ENCODE measurements around the gene SLC29A3.
A peak's percentile ranks its signal among the peaks of the same experiment; 100 is the strongest.

The SLC29A3 gene

GRCh38 chr10:71394926-71395562 is 76.0 kb downstream of the SLC29A3 start:
- no peak for DNase-seq

DNA sequence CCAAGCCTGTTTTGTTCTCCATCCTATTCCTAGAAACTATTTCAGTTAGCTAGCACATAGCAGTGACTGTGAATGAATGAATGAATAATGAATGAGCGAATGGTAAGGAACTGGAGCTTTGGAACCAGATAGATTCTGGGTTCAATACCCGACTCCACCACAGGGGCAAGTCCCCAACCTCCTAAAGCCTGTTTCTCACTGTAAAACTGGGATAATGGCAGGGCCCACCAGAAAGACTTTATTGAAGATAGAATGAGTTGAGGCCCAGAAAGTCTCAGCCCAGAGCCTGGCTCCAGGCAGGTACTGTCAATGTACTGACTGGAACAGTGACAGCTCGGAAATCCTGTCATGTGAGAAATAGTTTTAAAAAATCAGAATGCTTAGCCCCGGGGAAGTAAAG is 76.6 kb downstream of the SLC29A3 start:
- no peak for DNase-seq

- DNase-seq: peak in 1 of 2 donors; percentile 15
These were observed 77.1 kb downstream of the SLC29A3 start for GRCh38 chr10:71396084-71396710.

DNA sequence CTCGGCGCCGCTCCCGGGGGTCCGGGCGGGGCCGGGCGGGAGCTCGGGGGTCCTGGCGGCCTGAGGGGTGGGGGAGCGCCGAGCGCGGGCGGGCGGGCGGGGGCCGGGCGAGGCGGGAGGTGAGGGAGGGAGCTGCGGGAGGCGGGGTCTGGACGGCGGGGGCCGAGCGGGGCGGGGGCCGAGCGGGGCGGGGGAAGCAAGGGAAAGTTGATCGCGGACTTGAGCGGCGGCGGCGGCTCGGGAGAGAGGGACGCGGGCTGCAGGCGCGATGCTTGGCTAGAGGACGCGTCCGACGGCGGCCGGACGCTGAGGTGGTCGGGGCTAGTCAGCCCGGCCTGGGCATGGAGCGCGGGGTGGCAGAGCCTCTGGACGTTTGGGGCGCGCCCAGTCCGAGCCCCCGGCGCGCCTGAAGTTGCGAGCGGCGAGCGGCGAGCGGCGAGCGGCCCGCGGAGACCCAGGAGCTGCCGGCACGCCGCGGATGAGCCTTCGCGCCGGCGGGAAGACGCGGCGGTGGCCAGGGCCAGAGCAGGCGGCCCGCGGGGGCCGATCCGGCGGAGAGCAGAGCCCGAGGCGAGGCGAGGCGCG is 77.7 kb downstream of the SLC29A3 start, which contains the start of gene CDH23:
Gene CDH23 (plus strand): TSS at position 210 of the 585 bp plus-strand sequence. CDS start 42,912 bp downstream, outside the sequence.
- no peak for DNase-seq

DNA sequence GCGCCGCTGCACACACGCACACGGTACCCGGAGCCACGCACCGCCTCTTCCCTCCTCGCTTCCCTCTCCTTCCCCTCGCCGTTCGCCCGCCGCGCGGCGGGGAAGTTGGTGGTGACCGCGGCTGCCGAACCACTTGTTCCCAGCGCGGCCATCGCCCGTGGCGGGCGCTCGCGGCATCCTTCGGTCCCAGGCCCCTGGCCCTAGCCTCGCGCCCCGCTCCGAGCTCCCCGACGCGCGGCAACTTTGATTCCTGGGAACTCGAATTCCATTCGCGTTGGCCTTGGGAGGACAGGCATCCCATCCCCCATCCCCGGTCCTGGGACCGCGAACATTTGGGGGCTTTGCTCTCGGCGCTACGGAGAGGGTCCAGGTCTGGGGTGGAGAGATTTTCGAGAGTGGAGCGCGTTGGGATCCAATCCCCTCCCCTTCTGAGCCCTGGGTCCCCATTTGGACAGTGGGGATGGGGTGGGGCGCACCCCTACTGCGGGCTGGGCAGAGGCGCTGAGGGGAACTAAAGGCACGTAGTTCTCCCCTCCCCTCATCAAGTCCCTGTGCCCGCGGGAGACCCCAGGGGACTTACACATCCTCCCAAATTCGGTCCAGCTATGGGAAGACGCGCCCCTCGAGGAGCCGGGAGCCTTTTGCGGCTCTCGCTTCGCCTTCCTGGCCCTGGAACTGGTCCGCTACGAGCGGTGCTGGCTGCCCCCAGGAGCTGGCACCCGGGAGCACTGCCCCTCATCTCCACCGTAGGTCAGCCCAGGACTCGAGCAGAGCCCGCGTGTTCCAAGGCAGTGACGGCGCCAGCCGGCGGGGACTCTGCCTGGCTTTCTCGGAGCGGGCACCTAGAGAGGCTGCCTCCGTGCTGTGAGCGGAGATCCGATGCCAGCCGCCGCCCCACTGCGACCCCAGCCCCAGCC is 78.5 kb downstream of the SLC29A3 start:
- DNase-seq: no peak

DNA sequence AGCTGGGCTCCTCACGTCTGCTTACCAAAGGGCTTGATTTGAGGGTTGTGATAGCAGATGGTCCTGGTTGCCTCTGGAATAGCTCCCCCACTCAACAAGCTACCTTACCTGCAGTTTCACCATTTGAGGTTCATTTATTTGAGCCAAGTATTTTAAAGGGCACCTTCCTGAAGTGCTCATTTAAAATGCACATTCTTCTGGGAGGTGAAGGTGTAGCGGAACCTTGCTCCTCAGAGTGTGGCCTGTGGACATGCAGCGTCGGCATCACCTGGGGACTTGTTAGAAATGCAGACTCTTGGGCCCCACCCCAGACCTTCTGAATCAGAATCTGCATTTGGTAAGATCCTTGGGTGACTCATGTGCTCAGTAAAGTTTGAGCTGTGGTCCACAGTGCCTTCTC is 79.9 kb downstream of the SLC29A3 start:
- no peak for DNase-seq

- DNase-seq: no peak
These were observed 80.9 kb downstream of the SLC29A3 start for GRCh38 chr10:71399946-71400345.

DNA sequence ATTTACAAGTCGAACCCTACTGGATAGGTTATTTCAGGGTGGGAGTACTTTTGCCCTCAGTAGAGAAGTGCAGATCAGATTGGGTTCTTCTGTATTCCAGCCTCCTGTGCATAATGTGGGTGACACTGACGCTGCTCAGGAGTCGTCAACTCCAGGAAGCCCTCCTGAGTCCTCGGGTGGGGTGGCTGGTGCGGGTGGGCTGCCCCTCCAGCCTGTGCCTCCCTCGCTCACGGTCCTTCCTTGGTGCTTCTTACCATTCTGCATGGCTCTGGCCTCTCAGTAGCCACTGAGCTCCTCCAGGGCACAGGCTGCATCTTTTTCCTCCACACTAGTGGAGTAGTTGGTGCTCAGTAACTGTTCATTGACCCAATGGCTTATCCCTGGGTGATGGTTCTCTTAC is 82.0 kb downstream of the SLC29A3 start:
- DNase-seq: no peak

GRCh38 chr10:71402005-71402404 is 82.9 kb downstream of the SLC29A3 start:
- no peak for DNase-seq

GRCh38 chr10:71404503-71405295 is 85.6 kb downstream of the SLC29A3 start:
- DNase-seq: no peak

GRCh38 chr10:71406878-71407277 is 87.8 kb downstream of the SLC29A3 start:
- no peak for DNase-seq

DNA sequence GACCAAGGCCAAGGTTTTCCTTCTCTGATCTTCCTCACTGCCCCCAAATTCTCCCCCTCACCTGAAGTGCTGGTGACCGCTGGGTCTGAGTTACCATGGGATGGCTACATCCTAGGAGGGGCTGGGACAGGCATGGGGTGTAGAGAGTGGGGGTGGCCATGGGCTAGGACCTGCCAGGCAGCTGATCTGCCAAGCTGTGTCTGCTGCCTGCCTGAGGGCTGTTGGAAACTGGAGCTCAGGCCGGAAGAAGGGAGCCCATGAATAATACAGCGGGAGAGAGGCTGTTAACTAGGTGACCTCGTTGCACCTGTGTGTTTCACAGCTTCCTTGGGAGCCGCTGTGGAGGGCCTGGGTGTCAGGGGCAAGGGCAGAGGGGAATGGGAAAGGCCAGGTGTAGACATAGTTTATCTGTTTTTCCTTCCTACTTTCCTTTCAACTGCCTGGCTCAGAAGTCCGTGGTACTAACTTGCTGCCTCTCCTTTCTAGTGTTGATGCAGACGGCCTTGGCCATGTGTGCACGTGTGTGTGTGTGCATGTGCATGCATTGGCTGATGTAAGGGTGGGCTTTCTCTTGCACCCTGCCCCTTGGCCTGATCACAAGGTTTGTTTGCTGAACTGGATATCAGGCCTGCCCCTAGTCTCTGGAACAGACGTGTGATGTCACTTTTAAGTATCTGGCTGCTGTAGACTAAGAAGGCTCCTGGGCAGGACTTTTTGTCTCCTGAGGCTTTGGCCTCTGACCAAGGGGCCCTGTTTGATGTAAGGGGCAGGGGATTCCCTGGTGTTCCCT is 89.6 kb downstream of the SLC29A3 start:
- DNase-seq: no peak

GRCh38 chr10:71409516-71410104 is 90.6 kb downstream of the SLC29A3 start:
- DNase-seq: no peak
